CD8-positive, alpha-beta memory T cell (primary cell): Measurements from ENCODE around the gene QPCT. TPM values are rescaled to one million over a fixed set of nuclear protein-coding genes. Genes with fewer than 3 reads are reported as not detected.

Experiments
- CTCF ChIA-PET: fragments of 350-600 bp; sonication (Branson Sonifier 250); formaldehyde crosslinking; loops from one replicate; lab custom pipeline; 2021; ENCODE audit warnings: antibody characterized with exemption; lab: Charles Lee
- POLR2A ChIA-PET: fragments of 350-600 bp; sonication (Branson Sonifier 250); formaldehyde crosslinking; loops from one replicate; lab custom pipeline; 2021; ENCODE audit warnings: antibody characterized with exemption; lab: Charles Lee
- DNase-seq, 5 donors: peaks; one replicate each; pipeline versions ENCODE4 v3.0.0 to v3.0.0-alpha.2; 2020 to 2022; ENCODE audit warnings: mixed read lengths in 1 of 5
- H3K27ac ChIP-seq: one replicate; pipeline ENCODE4 v1.7.0; 2013; ENCODE audit warnings: low read depth, mild to moderate bottlenecking, low read length, moderate library complexity
- H3K27me3 ChIP-seq: 2 replicates; pipeline ENCODE4 v1.7.0; 2013; ENCODE audit warnings: low read length, mild to moderate bottlenecking; ENCODE audit not compliant: insufficient read depth, poor library complexity, severe bottlenecking
- H3K36me3 ChIP-seq: 2 replicates; pipeline ENCODE4 v1.7.0; 2013; ENCODE audit warnings: mild to moderate bottlenecking, low read length, moderate library complexity; ENCODE audit not compliant: insufficient read depth
- H3K4me1 ChIP-seq: 2 replicates; pipeline ENCODE4 v1.7.0; 2013; ENCODE audit warnings: mild to moderate bottlenecking, low read length, moderate library complexity; ENCODE audit not compliant: insufficient read depth
- H3K4me3 ChIP-seq: 2 replicates; pipeline ENCODE4 v1.7.0; 2013; ENCODE audit warnings: mild to moderate bottlenecking, low read length
- H3K9me3 ChIP-seq: 2 replicates; pipeline ENCODE4 v1.7.0; 2013; ENCODE audit warnings: mild to moderate bottlenecking, low read length
- H3K27ac Mint-ChIP-seq, 8 donors: one replicate each; pipeline ENCODE4 v1.8.0; 2020 to 2021; ENCODE audit warnings: mixed read lengths in 8 of 8, mild to moderate bottlenecking in 6 of 8, inconsistent platforms in 3 of 8, moderate library complexity in 3 of 8
- H3K27me3 Mint-ChIP-seq, 2 donors: one replicate each; pipeline ENCODE4 v1.8.0; 2020 to 2021; ENCODE audit warnings: mixed read lengths in 2 of 2, mild to moderate bottlenecking in 1 of 2, moderate library complexity in 1 of 2
- H3K36me3 Mint-ChIP-seq, 3 donors: one replicate each; pipeline ENCODE4 v1.8.0; 2020 to 2021; ENCODE audit warnings: mixed read lengths in 3 of 3, inconsistent platforms in 1 of 3, mild to moderate bottlenecking in 1 of 3
- H3K4me1 Mint-ChIP-seq, 3 donors: one replicate each; pipeline ENCODE4 v1.8.0; 2020 to 2021; ENCODE audit warnings: mixed read lengths in 3 of 3, inconsistent platforms in 1 of 3, mild to moderate bottlenecking in 1 of 3
- H3K4me3 Mint-ChIP-seq, 7 donors: one replicate each; pipeline ENCODE4 v1.8.0; 2020 to 2021; ENCODE audit warnings: mixed read lengths in 7 of 7, mild to moderate bottlenecking in 6 of 7, moderate library complexity in 4 of 7, inconsistent platforms in 2 of 7
- H3K9me3 Mint-ChIP-seq, 5 donors: one replicate each; pipeline ENCODE4 v1.8.0; 2020 to 2022; ENCODE audit warnings: mixed read lengths in 5 of 5, mild to moderate bottlenecking in 3 of 5, moderate library complexity in 2 of 5, inconsistent platforms in 1 of 5
- polyA plus RNA-seq: library from polyadenylated mRNA; unstranded; fragments of 300-500 nt; fragmentation: Illumina TruSeq; gene quantifications from one replicate; pipeline ENCODE4 v1.2.3, GENCODE V29; 2021
- total RNA-seq, 2 experiments: library from RNA; stranded (reverse); gene quantifications; one replicate each; pipeline ENCODE4 v1.2.3, GENCODE V29; 2021

The QPCT gene
- total and polyA plus RNA-seq, 3 experiments from 2014 or later: 0.26 to 4.2 (median 3.9) TPM

GRCh38 chr2:37325625-37326071 lies 18.8 kb upstream of the QPCT start:
- Histone ChIP-seq H3K27ac (no peak overlapping the region), H3K36me3 (no peaks in the 10 kb centered on the region), H3K9me3 (no peaks in the 10 kb centered on the region), H3K4me1 (peaks cover 16% of the 10 kb centered on the region), H3K27me3 (no peaks in the 10 kb centered on the region), H3K4me3 (no peak overlapping the region)
- Mint-ChIP-seq H3K4me1 (peaks cover 35 to 46% (median 44%) of the 10 kb centered on the region in 3 donors), H3K27ac (peak overlapping the region in 6 of 8 donors; percentile 55 to 89 (median 78)), H3K9me3 (no peaks in the 10 kb centered on the region), H3K27me3 (peaks cover 6 to 8% of the 10 kb centered on the region in 2 donors), H3K36me3 (peaks cover 0 to 5% (median 0%) of the 10 kb centered on the region in 3 donors), H3K4me3 (peak overlapping the region; percentile 86 to 93 (median 88))
- no peak for DNase-seq
- ChIA-PET POLR2A (interaction anchor here (1.7 to 2.5 kb wide), 2 partner anchors 94 to 359 kb away, joined by 5 to 7 read pairs; partner anchors contain the start of genes CEBPZ and NDUFAF7), CTCF (interaction anchor here (1.0 to 1.7 kb wide), 2 partner anchors 17 to 103 kb away, joined by 3 read pairs; no protein-coding TSS in a partner anchor)

GRCh38 chr2:37326285-37326684 lies 18.1 kb upstream of the QPCT start:
- no peaks in the 10 kb centered on the region for H3K36me3 ChIP-seq
- H3K4me3 ChIP-seq: no peak overlapping the region
- H3K27me3 ChIP-seq: no peaks in the 10 kb centered on the region
- Mint-ChIP-seq H3K36me3 (peaks cover 0 to 5% (median 0%) of the 10 kb centered on the region in 3 donors), H3K9me3 (no peaks in the 10 kb centered on the region), H3K4me3 (peak overlapping the region in 5 of 7 donors; percentile 24 to 78 (median 54)), H3K27ac (peak overlapping the region in 1 of 8 donors; percentile 79), H3K27me3 (peaks cover 6 to 8% of the 10 kb centered on the region in 2 donors), H3K4me1 (peaks cover 30 to 40% (median 40%) of the 10 kb centered on the region in 3 donors)
- ChIA-PET POLR2A (no interaction called here), CTCF (interaction anchor here (1.0 to 1.7 kb wide), 2 partner anchors 17 to 103 kb away, joined by 3 read pairs; no protein-coding TSS in a partner anchor)
- no peak overlapping the region for H3K27ac ChIP-seq
- no peaks in the 10 kb centered on the region for H3K9me3 ChIP-seq
- H3K4me1 ChIP-seq: peaks cover 14% of the 10 kb centered on the region
- DNase-seq: no peak

DNA sequence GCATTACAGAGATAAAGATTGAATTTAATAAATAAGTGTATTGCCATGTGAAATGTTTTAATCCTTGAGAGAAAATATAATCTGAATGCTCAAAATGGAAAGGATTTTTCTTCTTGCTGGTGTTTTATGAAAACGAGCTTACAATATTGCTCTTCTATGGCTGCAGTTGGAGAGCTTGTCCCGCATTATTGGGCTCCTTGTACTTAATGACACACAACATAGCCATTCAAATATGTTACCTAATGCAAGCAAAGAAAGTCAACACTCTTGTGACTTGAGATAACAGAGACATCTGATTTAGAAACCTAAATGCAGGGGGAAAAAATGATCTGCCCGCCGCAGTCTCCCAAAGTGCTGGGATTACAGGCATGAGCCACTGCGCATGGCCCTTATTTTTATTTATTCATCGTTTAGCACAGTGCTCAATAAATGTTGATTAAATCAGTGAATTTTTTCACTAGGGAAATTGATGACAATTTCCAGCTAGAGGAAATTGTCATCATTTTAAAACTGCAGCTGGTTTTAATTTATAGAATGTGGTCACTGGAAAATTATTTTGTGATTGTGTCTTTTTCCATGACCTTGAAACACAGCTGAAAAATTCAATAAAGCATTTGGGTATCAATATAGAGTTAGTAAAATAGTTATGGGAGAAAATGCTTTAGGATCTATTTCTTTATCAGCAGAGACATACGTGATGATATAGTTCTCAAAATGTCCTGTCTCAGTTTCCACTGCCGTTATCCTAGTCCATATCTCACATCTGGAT lies 17.4 kb upstream of the QPCT start:
- H3K9me3 ChIP-seq: no peaks in the 10 kb centered on the region
- CTCF ChIA-PET: interaction anchor here (1.7 kb wide), 1 partner anchor 104 kb away, joined by 3 read pairs; no protein-coding TSS in a partner anchor
- H3K4me1 ChIP-seq: peaks cover 10% of the 10 kb centered on the region
- H3K27me3 Mint-ChIP-seq: peaks cover 6 to 8% of the 10 kb centered on the region in 2 donors
- H3K27me3 ChIP-seq: no peaks in the 10 kb centered on the region
- no peak overlapping the region for H3K27ac Mint-ChIP-seq
- peaks cover 22 to 32% (median 32%) of the 10 kb centered on the region in 3 donors for H3K4me1 Mint-ChIP-seq
- no peak overlapping the region for H3K27ac ChIP-seq
- POLR2A ChIA-PET: interaction anchor here (0.6 to 0.9 kb wide), 2 partner anchors 95 to 245 kb away, joined by 3 to 5 read pairs; partner anchors contain the start of gene NDUFAF7
- H3K9me3 Mint-ChIP-seq: no peaks in the 10 kb centered on the region
- no peak for DNase-seq
- peak overlapping the region in 1 of 7 donors; percentile 59 for H3K4me3 Mint-ChIP-seq
- no peak overlapping the region for H3K4me3 ChIP-seq
- no peaks in the 10 kb centered on the region for H3K36me3 ChIP-seq
- H3K36me3 Mint-ChIP-seq: peaks cover 0 to 5% (median 0%) of the 10 kb centered on the region in 3 donors

- ChIA-PET CTCF (no interaction called here), POLR2A (no interaction called here)
- no peaks in the 10 kb centered on the region for H3K9me3 ChIP-seq
- no peaks in the 10 kb centered on the region for H3K36me3 ChIP-seq
- Mint-ChIP-seq H3K4me3 (no peak overlapping the region), H3K27ac (no peak overlapping the region), H3K4me1 (peaks cover 2 to 6% (median 4%) of the 10 kb centered on the region in 3 donors), H3K36me3 (no peaks in the 10 kb centered on the region), H3K9me3 (no peaks in the 10 kb centered on the region), H3K27me3 (peaks cover 5 to 12% of the 10 kb centered on the region in 2 donors)
- DNase-seq: no peak
- no peaks in the 10 kb centered on the region for H3K27me3 ChIP-seq
- H3K4me1 ChIP-seq: no peaks in the 10 kb centered on the region
- H3K27ac ChIP-seq: no peak overlapping the region
- H3K4me3 ChIP-seq: no peak overlapping the region
These were observed 13.7 kb upstream of the QPCT start for GRCh38 chr2:37330681-37331080.

- H3K4me3 Mint-ChIP-seq: no peak overlapping the region
- peaks cover 5 to 10% of the 10 kb centered on the region in 2 donors for H3K27me3 Mint-ChIP-seq
- CTCF ChIA-PET: no interaction called here
These were observed 11.9 kb upstream of the QPCT start for GRCh38 chr2:37332560-37332959.

DNA sequence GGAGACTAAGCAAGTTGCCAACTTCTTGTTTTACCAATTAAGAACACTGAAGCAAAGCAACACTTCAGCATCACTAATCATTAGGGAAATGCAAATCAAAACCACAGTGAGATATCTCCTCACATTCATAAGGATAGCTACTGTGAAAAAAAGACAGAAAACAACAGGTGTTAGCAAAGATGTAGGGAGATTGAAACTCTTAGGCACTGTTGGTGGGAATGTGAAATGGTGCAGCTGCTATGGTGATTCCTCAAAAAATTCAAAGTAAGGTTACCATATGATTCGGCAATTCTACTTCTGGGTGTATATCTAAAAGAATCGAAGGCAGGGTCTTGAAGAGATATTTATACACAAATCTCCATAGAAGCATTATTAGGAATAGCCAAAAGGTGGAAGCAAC lies 11.2 kb upstream of the QPCT start:
- CTCF ChIA-PET: interaction anchor here (0.6 kb wide), 1 partner anchor 38 kb away, joined by 3 read pairs; no protein-coding TSS in a partner anchor
- Mint-ChIP-seq H3K36me3 (no peaks in the 10 kb centered on the region), H3K4me1 (no peaks in the 10 kb centered on the region), H3K9me3 (no peaks in the 10 kb centered on the region), H3K4me3 (no peak overlapping the region), H3K27ac (no peak overlapping the region), H3K27me3 (peaks cover 5 to 6% of the 10 kb centered on the region in 2 donors)
- no peak overlapping the region for H3K4me3 ChIP-seq
- POLR2A ChIA-PET: no interaction called here
- no peak overlapping the region for H3K27ac ChIP-seq
- H3K36me3 ChIP-seq: no peaks in the 10 kb centered on the region
- no peaks in the 10 kb centered on the region for H3K9me3 ChIP-seq
- no peaks in the 10 kb centered on the region for H3K27me3 ChIP-seq
- DNase-seq: no peak
- H3K4me1 ChIP-seq: no peaks in the 10 kb centered on the region

More at GRCh38 chr2:37332560-37332959, 11.9 kb upstream of the QPCT start:
- Histone ChIP-seq H3K4me1 (no peaks in the 10 kb centered on the region), H3K9me3 (no peaks in the 10 kb centered on the region), H3K36me3 (no peaks in the 10 kb centered on the region), H3K27ac (no peak overlapping the region), H3K4me3 (no peak overlapping the region), H3K27me3 (no peaks in the 10 kb centered on the region)
- DNase-seq: no peak
- Mint-ChIP-seq H3K4me1 (no peaks in the 10 kb centered on the region), H3K27ac (peak overlapping the region in 1 of 8 donors; percentile 19), H3K36me3 (no peaks in the 10 kb centered on the region), H3K9me3 (no peaks in the 10 kb centered on the region)
- POLR2A ChIA-PET: no interaction called here

DNA sequence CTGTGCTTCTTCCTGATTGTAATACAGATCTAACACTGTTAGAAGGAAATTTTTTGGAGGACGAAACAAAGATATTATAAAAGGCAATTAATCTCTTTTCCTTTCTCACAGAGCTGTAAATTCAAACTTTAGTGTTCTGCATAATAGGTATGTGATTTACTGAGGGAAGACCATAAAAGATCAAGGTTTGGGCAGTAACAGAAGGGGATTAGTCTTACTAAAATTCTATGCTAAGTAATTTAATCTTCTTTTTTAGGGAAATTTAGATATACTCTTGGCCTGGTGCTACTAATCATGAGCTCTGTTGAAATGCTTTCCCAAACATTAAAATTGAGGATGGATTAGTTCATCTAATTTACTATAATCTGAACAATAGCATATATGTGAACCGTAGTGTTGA lies 8.8 kb upstream of the QPCT start:
- no peaks in the 10 kb centered on the region for H3K36me3 ChIP-seq
- CTCF ChIA-PET: no interaction called here
- H3K27me3 Mint-ChIP-seq: peaks cover 2 to 6% of the 10 kb centered on the region in 2 donors
- no peak overlapping the region for H3K4me3 ChIP-seq
- no peaks in the 10 kb centered on the region for H3K4me1 Mint-ChIP-seq
- H3K4me1 ChIP-seq: no peaks in the 10 kb centered on the region
- H3K27ac ChIP-seq: no peak overlapping the region
- H3K9me3 ChIP-seq: no peaks in the 10 kb centered on the region
- H3K27ac Mint-ChIP-seq: no peak overlapping the region
- no peak for DNase-seq
- H3K9me3 Mint-ChIP-seq: no peaks in the 10 kb centered on the region
- no peaks in the 10 kb centered on the region for H3K36me3 Mint-ChIP-seq
- H3K4me3 Mint-ChIP-seq: no peak overlapping the region
- POLR2A ChIA-PET: interaction anchor here (0.6 kb wide), 1 partner anchor 283 kb away, joined by 7 read pairs; no protein-coding TSS in a partner anchor
- H3K27me3 ChIP-seq: no peaks in the 10 kb centered on the region
